GM21619 (cell line): ENCODE measurements around the gene SH3GL3.

Experiments
- ATAC-seq: cut with Tn5 transposase; IDR thresholded peaks from one replicate; pipeline ENCODE4 v1.9.1; 2021; ENCODE audit not compliant: unreplicated experiment

The SH3GL3 gene

DNA sequence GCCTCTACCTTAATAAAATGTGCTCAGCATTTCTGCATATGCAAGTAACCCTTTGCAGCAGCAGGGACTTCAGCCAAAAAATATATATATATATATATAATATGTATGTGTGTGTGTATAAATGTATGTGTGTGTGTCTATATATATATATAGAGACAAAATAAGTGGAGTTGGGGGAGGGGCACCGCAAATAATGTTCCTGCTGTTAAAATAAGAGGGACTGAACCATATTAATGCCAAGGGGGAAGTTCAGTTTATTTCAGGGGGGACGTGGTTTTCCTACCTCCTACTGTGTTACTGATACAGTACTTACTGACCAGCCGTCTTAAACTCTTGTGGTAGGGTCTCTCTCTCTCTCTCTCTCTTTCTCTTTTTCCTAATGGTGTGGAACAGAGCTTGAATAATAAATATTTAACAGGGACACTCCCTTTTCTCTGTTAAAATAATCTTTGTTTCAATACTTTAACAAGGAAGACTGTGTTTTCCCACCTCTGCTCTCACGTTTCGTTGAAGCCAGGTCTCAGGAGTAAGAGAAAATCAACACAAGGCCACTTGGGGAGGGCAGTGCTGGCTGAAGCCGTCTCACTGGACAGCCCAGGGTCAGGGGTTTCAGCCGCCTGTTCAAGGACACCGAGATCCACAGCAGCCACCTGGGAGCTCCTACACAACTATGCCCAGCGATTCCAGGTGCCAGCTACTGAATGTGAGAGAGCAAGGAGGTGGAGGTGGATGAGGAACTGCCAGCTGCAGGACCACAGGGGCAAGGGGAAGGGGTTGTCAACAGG is 164.0 kb downstream of the SH3GL3 start:
- ATAC-seq = no peak

- no peak for ATAC-seq
Measured at GRCh38 chr15:83612226-83612625, 165.1 kb downstream of the SH3GL3 start.

DNA sequence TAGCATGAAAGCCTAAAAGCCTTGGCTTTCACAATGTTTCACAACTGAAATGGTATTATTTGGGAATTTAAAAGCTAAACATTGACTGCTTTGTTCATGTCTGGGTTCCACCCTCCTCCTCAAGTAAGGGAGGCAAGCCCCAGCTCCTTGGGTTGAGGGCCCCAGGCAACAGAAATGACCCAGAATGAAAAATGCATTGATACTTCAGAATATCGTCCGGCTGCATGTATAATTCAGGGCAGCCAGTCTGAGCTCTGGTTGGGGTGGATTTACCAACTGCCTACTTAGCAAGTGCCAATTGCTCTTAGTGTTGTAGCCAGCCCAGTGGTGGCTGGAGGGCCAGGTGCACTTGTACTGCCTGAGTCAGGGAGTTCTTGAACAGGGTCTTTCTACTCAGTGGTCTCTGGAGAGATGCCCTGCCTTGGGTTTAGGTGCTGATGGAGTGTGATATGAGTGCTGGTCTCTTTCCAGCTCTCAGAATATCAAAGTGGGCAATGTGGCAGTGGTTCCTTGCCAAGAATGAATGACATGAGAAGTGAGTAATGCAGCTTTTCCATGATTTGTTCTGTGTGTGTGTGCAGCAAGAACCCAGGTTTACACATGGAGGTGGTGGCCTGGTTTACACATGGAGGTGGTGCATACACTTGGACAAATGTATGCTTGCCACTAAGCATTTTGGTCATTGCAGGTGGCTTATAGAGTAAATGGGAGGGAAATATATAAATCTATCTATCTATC is 165.9 kb downstream of the SH3GL3 start:
- no peak for ATAC-seq

DNA sequence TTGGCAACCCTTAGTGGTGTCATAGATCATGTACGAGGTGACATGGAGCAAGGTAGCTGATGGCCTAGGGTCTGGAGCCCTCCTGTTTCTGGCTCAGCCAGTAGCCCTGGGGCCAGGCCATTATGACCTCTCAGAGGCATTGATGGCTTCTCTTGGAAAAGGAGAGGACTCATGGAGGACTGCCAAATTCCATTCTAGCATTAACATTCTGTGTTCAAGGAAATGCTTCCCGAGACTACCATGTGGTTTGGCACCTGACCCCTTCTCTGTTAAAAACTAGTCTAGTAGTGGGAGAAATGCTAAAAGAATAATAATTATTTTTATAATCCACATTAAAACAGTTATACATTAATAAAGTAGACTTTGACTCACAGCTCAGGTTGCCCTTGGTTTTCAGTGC is 166.6 kb downstream of the SH3GL3 start:
- no peak for ATAC-seq

DNA sequence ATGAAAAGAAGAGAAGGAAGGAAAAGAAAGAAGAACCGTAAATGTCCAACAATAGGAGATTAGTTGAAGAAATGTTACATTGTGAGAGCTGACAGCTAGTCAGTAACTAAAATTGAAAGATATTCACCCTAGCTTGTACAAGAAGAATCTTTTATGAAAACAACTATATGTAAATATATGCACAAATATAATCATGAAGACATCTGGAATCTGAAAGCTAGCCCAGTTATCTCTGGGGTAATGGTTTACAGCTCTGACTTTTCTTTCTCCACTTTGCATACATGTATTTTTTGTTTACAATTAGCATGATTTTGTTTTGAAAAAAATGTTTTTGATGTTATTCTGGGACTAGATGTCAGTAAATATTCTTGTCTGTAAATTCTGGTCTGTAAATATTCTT is 169.7 kb downstream of the SH3GL3 start:
- no peak for ATAC-seq

- no peak for ATAC-seq
Measured at GRCh38 chr15:83626171-83626802, 179.1 kb downstream of the SH3GL3 start.

GRCh38 chr15:83631534-83631933 is 184.4 kb downstream of the SH3GL3 start:
- ATAC-seq = no peak

GRCh38 chr15:83643201-83643600 is 196.1 kb downstream of the SH3GL3 start:
- no peak for ATAC-seq

GRCh38 chr15:83644439-83644838 is 197.3 kb downstream of the SH3GL3 start:
- ATAC-seq = no peak

GRCh38 chr15:83650831-83651230 is 203.7 kb downstream of the SH3GL3 start:
- ATAC-seq = no peak

DNA sequence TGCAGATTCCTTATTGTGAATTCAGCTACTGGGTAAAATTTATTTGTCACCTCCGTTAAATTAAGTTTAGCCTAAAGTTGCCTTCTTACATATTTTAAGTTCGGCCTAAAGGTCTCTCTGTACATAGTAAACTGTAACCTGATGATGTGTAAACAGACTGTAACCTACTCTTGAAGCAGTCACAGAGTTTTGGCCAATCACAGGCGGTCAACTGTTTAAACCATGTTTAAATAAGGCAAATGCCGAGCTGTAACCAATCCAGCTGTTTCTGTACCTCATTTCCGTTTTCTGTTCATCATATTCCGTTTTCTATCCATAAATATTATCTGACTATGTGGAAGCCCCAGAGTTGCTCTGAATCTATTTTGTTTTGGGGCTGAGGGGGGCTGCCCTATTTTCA is 204.4 kb downstream of the SH3GL3 start:
- ATAC-seq = no peak

- no peak for ATAC-seq
Measured at GRCh38 chr15:83652626-83653204, 205.6 kb downstream of the SH3GL3 start.

GRCh38 chr15:83653288-83653638 is 206.1 kb downstream of the SH3GL3 start:
- ATAC-seq = no peak

DNA sequence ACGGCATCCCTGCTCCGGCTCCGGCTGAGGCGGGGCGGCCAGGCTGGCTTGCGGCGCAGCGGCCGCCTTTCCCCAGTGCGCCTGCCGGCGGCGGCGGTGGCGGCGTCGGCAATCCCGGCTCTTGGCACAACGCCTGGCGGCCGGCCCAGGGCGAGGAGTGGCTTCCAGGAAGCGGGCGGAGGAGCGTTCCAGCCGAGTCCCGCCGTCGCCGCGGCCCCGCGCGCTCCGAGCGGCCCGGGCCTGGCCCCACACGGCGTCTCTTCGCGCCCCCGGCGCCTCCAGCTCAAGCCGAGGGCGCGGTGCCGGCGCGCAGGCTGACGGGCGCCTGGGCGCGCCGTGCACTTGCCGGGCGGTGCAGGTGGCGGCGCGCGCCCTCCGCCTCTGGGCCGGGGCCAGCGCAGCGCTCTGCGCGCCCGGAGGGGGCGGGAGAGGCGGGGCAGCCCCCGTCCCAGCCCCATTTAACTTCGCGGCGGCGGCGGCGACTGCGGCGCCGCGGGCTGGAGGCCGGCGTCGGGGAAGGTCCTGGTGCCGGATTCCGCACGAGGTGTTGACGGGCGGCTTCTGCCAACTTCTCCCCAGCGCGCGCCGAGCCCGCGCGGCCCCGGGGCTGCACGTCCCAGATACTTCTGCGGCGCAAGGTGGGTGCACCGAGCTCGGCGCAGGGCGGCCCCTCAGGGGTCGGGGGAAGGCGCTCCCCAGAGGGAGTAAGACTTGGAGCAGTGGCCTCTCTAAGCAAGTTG is 206.7 kb downstream of the SH3GL3 start, which contains the start of gene ADAMTSL3:
Gene ADAMTSL3 (plus strand): TSS at position 485 of the 740 bp plus-strand sequence. CDS start 1,639 bp downstream, outside the sequence.
- no peak for ATAC-seq

DNA sequence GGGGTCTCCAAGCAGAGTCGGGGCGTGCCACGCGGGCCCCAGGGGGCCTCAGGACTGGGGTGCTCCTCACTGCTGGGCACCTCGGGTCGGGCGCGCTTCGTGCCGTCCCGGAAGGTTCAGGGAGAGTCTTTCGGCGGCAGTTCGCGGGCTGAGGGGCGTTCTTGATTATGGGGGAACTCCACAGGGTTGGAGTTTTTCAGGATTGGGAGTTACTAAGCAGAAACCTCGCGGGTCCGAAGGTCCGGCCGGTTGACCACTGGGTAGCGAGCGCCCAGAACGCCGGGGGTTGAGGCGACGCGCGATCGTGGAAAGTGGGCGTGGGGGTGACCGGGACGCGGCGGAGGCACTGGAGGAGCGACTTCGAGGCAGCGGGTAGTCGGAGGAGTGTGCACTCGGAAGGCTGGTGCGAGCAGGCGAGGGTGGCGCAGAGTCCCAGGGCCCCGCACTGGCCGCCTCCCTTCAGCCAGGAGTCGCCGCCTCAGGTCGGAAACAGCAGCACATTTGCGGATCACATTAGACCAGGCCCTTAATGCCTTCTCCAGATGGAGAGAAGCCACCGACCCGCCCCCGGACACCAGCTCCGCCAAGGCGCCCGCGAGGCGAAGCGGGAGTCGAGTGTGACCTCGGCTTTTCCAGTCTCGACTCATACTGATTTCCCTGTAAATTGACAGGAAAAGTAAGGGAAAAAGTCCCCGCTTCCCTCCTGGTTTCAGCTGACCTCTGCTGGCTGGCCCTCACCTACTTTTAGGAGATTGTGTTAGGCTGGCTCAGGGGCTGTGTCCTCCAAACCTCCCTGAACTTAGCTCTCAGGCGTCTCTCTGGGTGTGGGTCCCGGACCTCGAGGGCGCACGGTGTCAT is 207.5 kb downstream of the SH3GL3 start:
- ATAC-seq = no peak

DNA sequence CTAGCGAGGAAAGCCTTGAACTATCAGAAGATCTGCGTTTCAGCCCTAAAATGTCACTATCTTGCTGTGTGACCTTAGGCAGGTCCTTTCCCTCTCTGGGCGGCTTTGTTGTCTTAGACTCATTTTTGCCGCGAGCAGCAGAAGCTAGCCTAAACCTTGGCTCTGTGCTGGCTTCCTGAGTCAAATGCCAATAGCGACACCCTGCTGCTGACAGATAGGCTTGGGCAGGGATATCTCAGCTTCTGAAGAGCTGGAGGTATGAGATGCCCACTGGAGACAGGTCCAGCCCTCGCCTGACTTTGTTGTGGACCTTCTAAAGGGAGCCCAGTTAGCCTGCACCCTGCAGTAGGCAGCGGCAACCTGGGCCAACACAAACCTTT is 208.1 kb downstream of the SH3GL3 start:
- no peak for ATAC-seq

- no peak for ATAC-seq
Measured at GRCh38 chr15:83656192-83656591, 209.1 kb downstream of the SH3GL3 start.

DNA sequence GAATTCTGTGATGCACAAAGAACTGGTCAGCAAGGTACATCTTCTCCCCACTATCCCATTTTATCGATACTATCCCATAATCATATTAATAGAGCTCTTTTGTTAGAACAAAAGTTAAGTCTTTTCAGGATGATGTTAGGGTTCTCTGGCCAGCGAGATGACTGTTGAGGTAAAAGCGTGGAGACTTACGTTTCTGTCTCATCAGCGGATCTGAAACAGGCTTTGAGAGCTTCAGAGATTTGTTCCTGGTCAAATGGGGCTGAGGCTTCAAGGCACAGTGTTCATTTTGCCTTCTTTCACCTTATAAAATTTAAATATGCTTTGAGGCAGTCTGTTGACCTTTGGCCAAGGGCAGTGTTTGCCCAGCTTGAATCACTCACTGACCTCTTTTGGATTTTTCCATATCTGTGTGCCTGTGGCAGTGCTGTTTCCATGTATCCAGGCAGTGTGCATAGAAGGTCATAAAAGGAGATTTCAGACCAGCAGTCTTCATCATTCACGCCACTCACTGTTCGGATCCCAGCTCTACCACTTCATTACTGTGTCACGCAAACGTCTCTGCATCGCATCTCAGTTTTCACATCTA is 209.9 kb downstream of the SH3GL3 start:
- no peak for ATAC-seq

DNA sequence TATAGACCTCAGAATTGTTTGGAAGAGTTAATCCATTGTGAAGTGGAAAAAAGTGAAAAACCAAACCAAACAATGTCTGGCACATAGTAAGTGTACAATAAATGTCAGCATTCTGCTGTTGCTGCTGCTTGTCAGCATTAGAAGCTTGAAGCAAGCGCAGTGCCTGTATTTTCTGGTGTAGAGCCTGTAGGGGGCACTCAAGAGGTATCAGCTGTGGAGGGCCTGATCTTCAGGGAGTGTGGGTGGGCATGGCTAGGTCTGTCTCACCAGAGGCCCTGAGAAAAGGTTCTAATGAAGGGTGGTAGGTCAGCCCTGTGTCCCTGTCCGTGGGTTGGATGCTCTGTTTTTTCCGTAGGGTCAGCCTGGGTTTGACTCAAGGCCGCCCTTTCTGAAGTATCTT is 210.4 kb downstream of the SH3GL3 start:
- ATAC-seq = no peak
